ENCODE results near the gene AHNAK2. TPM values are rescaled to one million over a fixed set of nuclear protein-coding genes. Genes with fewer than 3 reads are reported as not detected.

Gene AHNAK2
- total RNA-seq, 1 experiment from 2014 or later: 31.1 TPM

- DNase-seq (ENCODE audit: low spot score): peak; percentile 52
- in situ Hi-C loops (cut with HindIII; ENCODE audit: low sequenced_read_pairs): no loop called here
Measured at GRCh38 chr14:105013150-105013785, 35.1 kb upstream of the AHNAK2 start.

GRCh38 chr14:105012171-105012985 is 34.2 kb upstream of the AHNAK2 start:
- DNase-seq (ENCODE audit: low spot score): peak; percentile 61
- in situ Hi-C loops (cut with HindIII; ENCODE audit: low sequenced_read_pairs): no loop called here

- in situ Hi-C loops (cut with HindIII; ENCODE audit: low sequenced_read_pairs): no loop called here
- DNase-seq (ENCODE audit: low spot score): peak; percentile 50
Measured at GRCh38 chr14:105011312-105011990, 33.3 kb upstream of the AHNAK2 start.

GRCh38 chr14:105010891-105011291 is 32.7 kb upstream of the AHNAK2 start:
- in situ Hi-C loops (cut with HindIII; ENCODE audit: low sequenced_read_pairs): no loop called here
- DNase-seq (ENCODE audit: low spot score): no peak

- in situ Hi-C loops (cut with HindIII; ENCODE audit: low sequenced_read_pairs): no loop called here
- DNase-seq (ENCODE audit: low spot score): no peak
Measured at GRCh38 chr14:105010106-105010505, 31.9 kb upstream of the AHNAK2 start.

- in situ Hi-C loops (cut with HindIII; ENCODE audit: low sequenced_read_pairs): no loop called here
- DNase-seq (ENCODE audit: low spot score): no peak
Measured at GRCh38 chr14:105007593-105008264, 29.6 kb upstream of the AHNAK2 start.

GRCh38 chr14:105006831-105007592 is 28.8 kb upstream of the AHNAK2 start:
- in situ Hi-C loops (cut with HindIII; ENCODE audit: low sequenced_read_pairs): no loop called here
- no peak for DNase-seq (ENCODE audit: low spot score)

- in situ Hi-C loops (cut with HindIII; ENCODE audit: low sequenced_read_pairs): no loop called here
- DNase-seq (ENCODE audit: low spot score): no peak
Measured at GRCh38 chr14:105005929-105006830, 28.0 kb upstream of the AHNAK2 start.

GRCh38 chr14:105005329-105005928 is 27.3 kb upstream of the AHNAK2 start:
- in situ Hi-C loops (cut with HindIII; ENCODE audit: low sequenced_read_pairs): no loop called here
- no peak for DNase-seq (ENCODE audit: low spot score)

- in situ Hi-C loops (cut with HindIII; ENCODE audit: low sequenced_read_pairs): no loop called here
- no peak for DNase-seq (ENCODE audit: low spot score)
Measured at GRCh38 chr14:104999361-104999760, 21.2 kb upstream of the AHNAK2 start.

GRCh38 chr14:104998801-104999200 is 20.6 kb upstream of the AHNAK2 start:
- in situ Hi-C loops (cut with HindIII; ENCODE audit: low sequenced_read_pairs): no loop called here
- no peak for DNase-seq (ENCODE audit: low spot score)

- no peak for DNase-seq (ENCODE audit: low spot score)
- in situ Hi-C loops (cut with HindIII; ENCODE audit: low sequenced_read_pairs): no loop called here
Measured at GRCh38 chr14:104996483-104996882, 18.3 kb upstream of the AHNAK2 start.

GRCh38 chr14:104996032-104996431 is 17.9 kb upstream of the AHNAK2 start:
- in situ Hi-C loops (cut with HindIII; ENCODE audit: low sequenced_read_pairs): no loop called here
- no peak for DNase-seq (ENCODE audit: low spot score)

- no peak for DNase-seq (ENCODE audit: low spot score)
- in situ Hi-C loops (cut with HindIII; ENCODE audit: low sequenced_read_pairs): no loop called here
Measured at GRCh38 chr14:104994978-104995377, 16.8 kb upstream of the AHNAK2 start.

- in situ Hi-C loops (cut with HindIII; ENCODE audit: low sequenced_read_pairs): no loop called here
- DNase-seq (ENCODE audit: low spot score): no peak
Measured at GRCh38 chr14:104993808-104994591, 15.8 kb upstream of the AHNAK2 start.

- no peak for DNase-seq (ENCODE audit: low spot score)
- in situ Hi-C loops (cut with HindIII; ENCODE audit: low sequenced_read_pairs): no loop called here
Measured at GRCh38 chr14:104993306-104993705, 15.1 kb upstream of the AHNAK2 start.

- in situ Hi-C loops (cut with HindIII; ENCODE audit: low sequenced_read_pairs): no loop called here
- no peak for DNase-seq (ENCODE audit: low spot score)
Measured at GRCh38 chr14:104992501-104992900, 14.3 kb upstream of the AHNAK2 start.
